Suprapubic skin (tissue), 4 donors: ENCODE measurements around the gene C1orf216. TPM values are rescaled to one million over a fixed set of nuclear protein-coding genes. Genes with fewer than 3 reads are reported as not detected.
"Not testable (repeated sequence)": the region's sequence is repeated elsewhere in the genome, so short reads cannot be mapped to it uniquely, and the experiment has no call there.

ENCODE experiments used
- DNase-seq, 2 donors: peaks; one replicate each; pipeline ENCODE4 v3.0.0-alpha.2; 2019; ENCODE audit warnings: low spot score in 2 of 2
- H3K27ac ChIP-seq: fragments of 200-600 bp; sonication (generic); one replicate; pipeline ENCODE4 v1.5.1; 2019
- H3K27me3 ChIP-seq: fragments of 200-600 bp; sonication (generic); one replicate; pipeline ENCODE4 v1.5.1; 2019
- H3K36me3 ChIP-seq: fragments of 200-600 bp; sonication (generic); one replicate; pipeline ENCODE4 v1.5.1; 2019
- H3K4me1 ChIP-seq: fragments of 200-600 bp; sonication (generic); one replicate; pipeline ENCODE4 v1.5.1; 2019
- H3K4me3 ChIP-seq: fragments of 200-600 bp; sonication (generic); one replicate; pipeline ENCODE4 v1.5.1; 2019; ENCODE audit warnings: mild to moderate bottlenecking
- H3K9me3 ChIP-seq: fragments of 200-600 bp; sonication (generic); one replicate; pipeline ENCODE4 v1.5.1; 2019
- EP300 ChIP-seq: sonication (generic); formaldehyde crosslinking; IDR thresholded peaks from one replicate; pipeline ENCODE4 v1.6.1; 2017; ENCODE audit warnings: antibody characterized with exemption
- POLR2A ChIP-seq, 2 donors: fragments of 450-650 bp; IDR thresholded peaks; one replicate each; pipeline ENCODE4 v1.6.1; 2017; ENCODE audit warnings: antibody characterized with exemption in 2 of 2, mild to moderate bottlenecking in 2 of 2, moderate library complexity in 2 of 2
- POLR2AphosphoS5 ChIP-seq, 3 donors: sonication (generic); formaldehyde crosslinking; IDR thresholded peaks; one replicate each; pipeline ENCODE4 v1.6.1; 2017; ENCODE audit warnings: antibody characterized with exemption in 3 of 3
- WGBS: methylation state at CpG from one replicate; pipeline ENCODE4 v1.1.5; 2018; 5-methylcytosine and 5-hydroxymethylcytosine counted together
- total RNA-seq, 4 donors: library from RNA; depleted of rRNA; stranded (reverse); fragments of >200 nt; gene quantifications; one replicate each; pipeline ENCODE4 v1.1.0, GENCODE V29; 2016
- TF ChIP-seq, protein P1 (sequence below), 2 donors: fragments of 200-600 bp in 1 of 2; fragments of 450-650 bp in 1 of 2; sonication (generic) in 1 of 2; IDR thresholded peaks; one replicate each; pipeline ENCODE4 v1.5.1; 2016 to 2019; ENCODE audit warnings: antibody characterized with exemption in 2 of 2, mild to moderate bottlenecking in 1 of 2, moderate library complexity in 1 of 2

The C1orf216 gene
- total RNA-seq, 4 donors from 2014 or later = 8.9 to 11.8 (median 9.5) TPM

DNA sequence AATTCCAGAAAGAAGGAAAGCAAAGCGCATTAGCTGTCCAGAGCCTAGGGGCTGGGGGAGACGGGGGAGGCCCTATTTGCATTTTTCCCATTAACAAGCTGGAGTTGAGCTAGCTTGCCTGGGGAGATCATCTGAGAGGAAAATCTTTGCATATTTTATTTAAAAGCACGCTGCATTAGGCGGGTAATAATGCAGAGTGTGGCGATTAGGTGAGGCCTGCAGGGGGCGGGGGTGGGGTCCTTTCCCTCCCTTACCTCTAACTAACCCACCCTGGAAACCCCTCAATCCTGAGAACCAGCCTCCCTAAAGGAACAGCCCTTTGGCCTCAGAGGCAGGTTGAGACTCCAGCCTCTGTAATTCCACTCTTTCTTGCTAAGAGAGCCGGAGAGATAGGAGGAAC lies 16.2 kb downstream of the C1orf216 start:
- H3K36me3 ChIP-seq = no peaks in the 10 kb centered on the region
- H3K27me3 ChIP-seq = peaks cover 61% of the 10 kb centered on the region
- no peaks in the 10 kb centered on the region for H3K9me3 ChIP-seq
- no peak for DNase-seq
- no peak overlapping the region for H3K4me3 ChIP-seq
- no peak for TF ChIP-seq EP300
- TF ChIP-seq, protein P1, sequence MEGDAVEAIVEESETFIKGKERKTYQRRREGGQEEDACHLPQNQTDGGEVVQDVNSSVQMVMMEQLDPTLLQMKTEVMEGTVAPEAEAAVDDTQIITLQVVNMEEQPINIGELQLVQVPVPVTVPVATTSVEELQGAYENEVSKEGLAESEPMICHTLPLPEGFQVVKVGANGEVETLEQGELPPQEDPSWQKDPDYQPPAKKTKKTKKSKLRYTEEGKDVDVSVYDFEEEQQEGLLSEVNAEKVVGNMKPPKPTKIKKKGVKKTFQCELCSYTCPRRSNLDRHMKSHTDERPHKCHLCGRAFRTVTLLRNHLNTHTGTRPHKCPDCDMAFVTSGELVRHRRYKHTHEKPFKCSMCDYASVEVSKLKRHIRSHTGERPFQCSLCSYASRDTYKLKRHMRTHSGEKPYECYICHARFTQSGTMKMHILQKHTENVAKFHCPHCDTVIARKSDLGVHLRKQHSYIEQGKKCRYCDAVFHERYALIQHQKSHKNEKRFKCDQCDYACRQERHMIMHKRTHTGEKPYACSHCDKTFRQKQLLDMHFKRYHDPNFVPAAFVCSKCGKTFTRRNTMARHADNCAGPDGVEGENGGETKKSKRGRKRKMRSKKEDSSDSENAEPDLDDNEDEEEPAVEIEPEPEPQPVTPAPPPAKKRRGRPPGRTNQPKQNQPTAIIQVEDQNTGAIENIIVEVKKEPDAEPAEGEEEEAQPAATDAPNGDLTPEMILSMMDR (IDR thresholded peaks at IDR 0.05) = no peak
- no peak for TF ChIP-seq POLR2A (IDR thresholded peaks at IDR 0.05)
- no peak for TF ChIP-seq POLR2AphosphoS5 (IDR thresholded peaks at IDR 0.05)
- peaks cover 3% of the 10 kb centered on the region for H3K4me1 ChIP-seq
- no peak overlapping the region for H3K27ac ChIP-seq
- WGBS = 29% methylated on average over 7 of the region's 7 CpGs

- not testable (repeated sequence) for H3K27ac ChIP-seq, DNase-seq, H3K9me3 ChIP-seq, H3K4me3 ChIP-seq, H3K4me1 ChIP-seq, H3K36me3 ChIP-seq
- WGBS = 93% methylated on average over 1 of the region's 1 CpG
- H3K27me3 ChIP-seq = peaks cover 51% of the 10 kb centered on the region
Observed at GRCh38 chr1:35699152-35699551, 19.5 kb downstream of the C1orf216 start.

GRCh38 chr1:35692317-35692716 lies 26.4 kb downstream of the C1orf216 start:
- Histone ChIP-seq H3K4me1 (no peaks in the 10 kb centered on the region), H3K27ac (no peak overlapping the region), H3K27me3 (peaks cover 6% of the 10 kb centered on the region), H3K9me3 (no peaks in the 10 kb centered on the region), H3K4me3 (no peak overlapping the region), H3K36me3 (no peaks in the 10 kb centered on the region)
- 73% methylated on average over 2 of the region's 2 CpGs for WGBS
- TF ChIP-seq, protein P1 (IDR thresholded peaks at IDR 0.05) = no peak
- TF ChIP-seq POLR2A (IDR thresholded peaks at IDR 0.05) (no peak), POLR2AphosphoS5 (IDR thresholded peaks at IDR 0.05) (no peak), EP300 (no peak)
- DNase-seq = no peak

DNA sequence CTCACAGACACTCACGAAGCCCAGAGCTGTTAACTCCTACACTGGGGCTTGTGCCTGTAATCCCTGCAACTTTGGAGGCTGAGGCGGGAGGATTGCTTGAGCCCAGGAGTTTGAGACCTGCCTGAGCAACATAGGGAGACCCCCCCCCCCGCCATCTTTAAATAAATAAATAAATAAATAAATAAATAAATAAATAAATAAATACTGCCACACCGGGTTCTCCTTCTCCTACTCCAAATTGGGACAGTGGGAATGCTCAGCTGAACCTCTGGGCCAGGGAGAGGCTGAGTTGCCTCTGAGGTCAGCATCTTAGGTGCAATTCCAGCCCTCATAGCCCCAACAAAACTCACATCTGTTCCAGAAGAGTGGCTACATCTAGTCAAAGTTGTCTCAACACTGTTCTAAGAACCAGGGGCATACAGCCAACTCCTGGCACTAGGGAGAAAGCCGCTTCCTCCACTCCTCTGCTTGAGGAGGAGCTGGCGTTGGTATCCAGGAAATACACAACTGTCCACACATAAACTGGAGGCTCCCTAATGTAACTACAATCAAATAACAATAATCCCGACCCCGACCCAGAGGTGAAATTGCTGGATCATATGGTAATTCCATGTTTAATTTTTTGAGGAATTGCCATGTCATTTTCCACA lies 27.0 kb downstream of the C1orf216 start:
- DNase-seq = no peak
- Histone ChIP-seq H3K36me3 (no peaks in the 10 kb centered on the region), H3K4me1 (no peaks in the 10 kb centered on the region), H3K27me3 (peaks cover 6% of the 10 kb centered on the region), H3K4me3 (no peak overlapping the region), H3K9me3 (no peaks in the 10 kb centered on the region), H3K27ac (no peak overlapping the region)
- 71% methylated on average over 8 of the region's 8 CpGs for WGBS
- TF ChIP-seq, protein P1 (IDR thresholded peaks at IDR 0.05) = no peak
- TF ChIP-seq POLR2AphosphoS5 (IDR thresholded peaks at IDR 0.05) (no peak), POLR2A (IDR thresholded peaks at IDR 0.05) (no peak), EP300 (no peak)

GRCh38 chr1:35691080-35691479 lies 27.6 kb downstream of the C1orf216 start:
- H3K9me3 ChIP-seq = no peaks in the 10 kb centered on the region
- WGBS = 45% methylated on average over 7 of the region's 9 CpGs
- H3K36me3 ChIP-seq = no peaks in the 10 kb centered on the region
- DNase-seq = no peak
- no peaks in the 10 kb centered on the region for H3K4me1 ChIP-seq
- TF ChIP-seq, protein P1 (IDR thresholded peaks at IDR 0.05) = no peak
- TF ChIP-seq POLR2A (IDR thresholded peaks at IDR 0.05) (no peak), POLR2AphosphoS5 (IDR thresholded peaks at IDR 0.05) (no peak), EP300 (no peak)
- H3K27ac ChIP-seq = no peak overlapping the region
- no peak overlapping the region for H3K4me3 ChIP-seq
- peaks cover 6% of the 10 kb centered on the region for H3K27me3 ChIP-seq

DNA sequence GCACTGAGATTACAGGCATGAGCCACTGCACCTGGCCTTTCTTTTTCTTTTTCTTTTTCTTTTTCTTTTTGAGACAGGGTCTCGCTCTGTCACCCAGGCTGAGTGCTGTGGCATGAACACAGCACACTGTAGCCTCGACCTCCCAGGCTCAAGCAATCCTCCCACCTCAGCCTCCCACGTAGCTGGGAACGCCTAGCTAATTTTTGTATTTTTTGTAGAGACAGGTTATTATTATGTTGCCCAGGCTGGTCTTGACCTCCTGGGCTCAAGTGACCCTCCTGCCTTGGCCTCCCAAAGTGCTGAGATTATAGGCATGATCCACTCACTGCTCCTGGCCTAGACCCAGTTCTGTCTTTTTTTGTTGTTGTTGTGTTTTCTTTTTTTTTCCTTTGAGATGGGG lies 28.6 kb downstream of the C1orf216 start:
- peaks cover 13% of the 10 kb centered on the region for H3K27me3 ChIP-seq
- WGBS = 78% methylated on average over 4 of the region's 4 CpGs
- not testable (repeated sequence) for H3K36me3 ChIP-seq, H3K4me3 ChIP-seq, H3K9me3 ChIP-seq, H3K4me1 ChIP-seq, H3K27ac ChIP-seq, DNase-seq
